HG03558 (cell line): Measurements from ENCODE around the gene PRR12.

Experiments used
- ATAC-seq: cut with Tn5 transposase; IDR thresholded peaks from one replicate; pipeline ENCODE4 v1.9.1; 2021; ENCODE audit warnings: moderate number of reproducible peaks; ENCODE audit not compliant: unreplicated experiment; ENCODE audit errors: extremely low read depth

PRR12 gene

DNA sequence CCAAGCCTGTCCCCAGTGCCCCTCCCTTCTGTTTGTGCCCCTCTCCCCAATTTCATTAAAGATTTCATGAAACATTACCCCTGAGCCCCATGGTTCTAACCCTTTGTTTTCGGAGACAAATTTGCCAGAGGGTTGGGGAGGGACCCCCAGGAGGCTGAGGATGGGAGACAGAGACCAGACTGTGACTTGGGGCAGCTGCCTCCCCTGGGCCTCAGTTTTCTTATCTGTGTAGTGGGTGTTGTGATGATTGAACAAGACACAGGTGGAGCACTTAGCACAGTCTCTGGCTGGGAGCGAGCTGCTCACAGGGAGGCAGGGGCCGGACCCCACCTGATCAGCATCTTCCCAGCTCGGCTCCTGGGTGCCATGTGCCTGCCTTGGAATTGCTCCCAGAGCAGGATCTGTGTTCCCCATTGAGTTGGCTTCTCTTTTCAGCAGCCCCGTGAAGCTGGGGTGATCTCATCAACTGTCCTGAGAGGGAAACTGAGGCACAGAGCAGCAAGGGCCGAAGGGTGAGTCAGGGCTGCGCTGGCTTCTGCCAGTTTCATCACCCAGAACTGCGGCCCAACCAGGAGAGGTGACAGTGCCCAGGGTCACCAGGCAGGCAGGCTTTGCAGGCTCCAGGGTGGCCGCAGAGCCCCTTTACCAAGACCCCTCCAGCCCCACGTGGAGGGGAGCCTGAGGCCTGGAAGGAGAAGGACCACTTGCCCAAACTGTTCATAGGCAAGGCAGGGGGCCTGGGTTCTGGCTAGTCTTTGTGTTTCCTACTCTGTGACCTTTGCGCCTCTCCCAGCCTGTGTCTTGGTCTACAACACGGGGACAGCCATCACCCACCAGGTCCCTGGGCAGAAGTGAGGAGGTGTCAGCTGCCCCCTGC is 67.8 kb downstream of the PRR12 start:
- ATAC-seq = no peak

DNA sequence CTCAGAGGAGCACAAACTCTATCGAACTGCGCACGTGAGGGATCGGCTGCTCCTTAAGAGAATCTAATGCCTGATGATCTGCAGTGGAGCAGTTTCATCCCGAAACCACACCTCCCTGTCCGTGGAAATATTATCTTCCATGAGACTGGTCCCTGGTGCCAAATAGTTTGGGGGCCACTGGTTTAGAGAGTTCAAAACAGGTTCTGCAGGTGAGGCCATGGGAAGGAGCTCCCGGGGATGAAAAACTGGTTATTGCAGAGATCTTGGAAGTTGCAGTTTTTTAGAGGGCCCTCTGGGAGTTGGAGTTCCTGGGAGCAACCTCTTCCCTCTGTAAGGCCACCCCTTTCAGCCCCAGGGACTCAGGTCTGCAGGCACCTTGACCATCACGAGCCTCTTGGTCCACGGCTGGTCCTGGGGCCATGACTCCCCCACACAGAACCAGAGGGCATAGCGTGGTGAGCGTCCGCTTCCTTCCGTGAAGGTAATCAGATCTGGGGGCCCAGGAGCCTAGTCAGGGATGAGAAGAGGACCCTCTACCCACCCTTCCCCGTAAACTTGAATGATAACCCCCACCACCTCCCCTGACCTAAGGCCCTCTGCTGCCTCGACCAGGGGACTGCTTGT is 69.5 kb downstream of the PRR12 start:
- no peak for ATAC-seq

DNA sequence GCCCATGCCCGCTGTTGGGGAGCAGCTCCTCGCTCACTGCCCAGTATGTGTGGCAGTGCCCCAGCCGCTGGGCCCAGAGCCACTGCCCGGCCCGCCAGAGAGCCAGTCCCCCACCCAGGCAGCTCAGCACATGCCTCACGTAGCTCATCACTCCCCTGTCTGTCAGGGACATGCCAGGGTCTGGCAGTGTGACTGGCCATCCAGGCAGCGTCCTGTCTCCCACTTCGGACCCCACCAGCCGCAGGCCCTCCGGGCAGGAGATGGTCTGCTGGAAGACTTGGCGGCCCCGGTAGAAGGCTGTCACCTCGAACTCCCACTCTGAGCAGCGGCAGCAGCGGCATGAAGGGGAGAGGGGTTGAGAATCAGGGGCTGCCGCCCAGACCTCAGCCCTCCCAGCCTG is 71.0 kb downstream of the PRR12 start:
- ATAC-seq = no peak

DNA sequence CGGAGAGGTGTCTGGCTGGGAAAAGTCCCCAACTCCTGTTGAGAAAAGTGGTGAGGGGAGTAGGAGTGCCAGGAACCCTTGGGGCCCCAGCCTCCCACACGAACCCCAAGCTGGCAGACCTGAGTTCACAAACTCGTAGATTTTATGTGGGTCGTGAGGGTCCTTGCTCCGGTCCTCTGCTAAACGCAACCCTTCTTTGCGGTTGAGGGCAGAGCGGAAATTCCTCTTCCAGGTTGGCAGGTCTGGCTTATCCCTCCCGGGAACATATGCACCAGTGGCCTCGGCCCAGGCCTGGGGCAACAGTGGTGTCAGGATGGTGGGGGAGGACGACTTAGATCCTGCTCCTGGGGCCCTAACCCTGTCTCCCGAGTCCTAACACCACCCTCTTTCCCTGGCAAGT is 72.2 kb downstream of the PRR12 start:
- ATAC-seq = no peak

DNA sequence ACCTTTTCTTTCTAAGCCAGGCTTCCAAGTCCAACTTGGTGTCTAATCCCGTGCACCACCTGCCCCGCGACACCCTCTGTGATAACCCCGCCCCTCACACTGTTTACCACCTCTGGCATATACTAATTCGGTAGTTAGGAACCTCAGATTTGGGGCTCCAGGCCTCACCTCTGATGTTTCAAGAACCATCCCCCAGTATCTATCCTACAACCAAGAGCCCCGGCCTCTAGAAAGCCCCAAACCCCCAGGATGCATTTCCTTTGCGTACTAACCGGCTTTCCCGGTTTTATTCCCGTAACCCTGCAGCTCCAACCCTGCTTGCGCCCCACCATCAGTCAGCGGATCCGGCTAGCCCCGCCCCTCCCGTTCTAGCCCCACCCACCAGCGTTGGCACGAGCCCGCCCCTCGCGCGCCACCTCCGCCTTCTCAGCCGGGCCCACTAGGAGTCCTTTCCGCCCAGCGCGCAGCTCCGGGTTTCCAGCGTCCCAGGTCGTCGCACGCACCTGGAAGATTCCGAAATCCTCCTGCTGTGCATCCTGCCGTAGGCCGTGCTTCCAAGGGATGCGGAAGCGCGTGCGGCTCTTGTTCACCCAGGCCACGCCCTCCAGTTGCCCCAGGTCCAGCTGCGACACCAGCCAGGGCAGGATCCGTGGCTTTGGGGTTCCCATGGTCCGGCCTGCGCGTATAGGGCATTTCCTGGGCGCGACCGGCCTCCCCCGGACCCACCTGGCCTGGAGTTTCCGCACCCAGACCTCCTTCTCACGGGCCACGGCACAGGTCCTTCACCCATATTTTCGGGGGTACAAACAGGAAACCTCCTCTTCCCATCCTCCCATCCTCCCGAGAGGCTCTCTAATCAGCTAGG is 73.4 kb downstream of the PRR12 start:
- ATAC-seq = no peak

DNA sequence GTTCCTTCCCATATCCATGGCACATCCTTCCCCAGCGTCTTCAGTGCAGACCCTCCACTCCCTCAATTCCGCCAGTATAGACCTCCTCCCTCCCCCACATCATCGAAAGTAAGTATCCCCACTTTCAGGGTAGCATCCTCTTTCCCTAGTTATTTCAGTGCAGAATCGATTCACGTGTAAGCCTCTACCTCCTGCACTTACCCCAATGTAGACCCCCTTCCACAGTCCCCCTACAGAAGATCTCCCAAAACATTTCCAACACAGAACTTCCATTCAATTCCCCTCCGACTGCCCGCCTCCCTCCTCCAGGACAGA is 74.0 kb downstream of the PRR12 start:
- no peak for ATAC-seq

DNA sequence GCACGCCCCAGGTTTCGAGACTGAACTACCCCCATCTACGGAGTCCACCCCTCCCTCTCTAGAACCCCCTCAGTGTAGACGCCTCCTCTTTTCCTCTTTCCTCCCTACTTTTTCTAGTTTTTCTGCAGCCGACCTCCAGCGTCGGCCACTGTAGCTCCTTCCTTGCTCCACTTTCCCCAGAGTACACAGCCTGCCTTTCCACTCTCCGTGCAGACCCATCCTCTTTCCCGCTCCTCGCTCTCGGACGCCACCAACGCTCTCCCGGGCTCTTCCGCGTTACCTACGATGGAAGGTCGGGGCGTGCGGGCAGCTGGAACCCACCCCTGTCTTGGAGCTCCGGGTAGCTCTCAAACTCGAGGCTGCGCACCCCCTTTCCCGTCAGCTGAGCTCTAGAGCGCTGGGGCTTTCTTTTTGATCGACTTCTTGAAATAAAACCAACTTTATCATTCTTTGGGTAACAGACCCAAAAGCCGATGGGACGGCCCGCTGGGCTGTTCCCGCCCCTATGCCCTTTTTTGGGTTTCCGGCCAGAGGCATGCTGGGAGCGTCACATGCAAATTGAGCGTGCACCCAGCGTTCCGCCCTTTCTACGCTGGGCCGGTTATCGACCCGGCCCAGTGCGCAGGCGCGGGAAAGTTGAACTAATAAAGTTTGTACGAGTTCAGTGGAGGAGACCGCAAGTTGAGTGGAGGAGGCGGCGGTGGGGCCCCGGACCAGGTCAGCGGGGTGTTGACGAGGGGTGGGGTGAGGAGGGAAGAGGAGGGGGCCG is 74.6 kb downstream of the PRR12 start, which contains the start of the genes BCL2L12 and IRF3:
TSS of gene BCL2L12 (plus strand) at position 583 of the 769 bp plus-strand sequence. CDS start 760 bp downstream, outside the sequence.
TSS of gene IRF3 (minus strand) at position 507 of the 769 bp plus-strand sequence. CDS start 1,019 bp downstream, outside the sequence.
- ATAC-seq = peak; percentile 58

DNA sequence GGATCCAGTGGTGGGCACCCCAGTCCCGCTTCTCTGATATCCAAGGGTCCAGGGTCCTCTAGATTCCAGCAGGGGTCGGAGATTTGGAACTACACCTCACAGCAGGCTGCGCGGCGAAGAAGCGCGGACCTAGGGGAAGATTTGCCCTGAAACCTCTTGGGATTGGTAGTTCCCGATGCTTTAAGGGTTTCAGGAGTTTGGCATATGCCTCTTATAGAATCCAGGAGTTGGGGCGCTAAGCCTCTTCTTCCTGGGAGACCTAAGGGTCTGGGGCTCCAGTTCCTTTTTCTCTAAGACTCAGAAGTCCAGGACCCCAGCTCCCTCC is 75.1 kb downstream of the PRR12 start:
- ATAC-seq = no peak

DNA sequence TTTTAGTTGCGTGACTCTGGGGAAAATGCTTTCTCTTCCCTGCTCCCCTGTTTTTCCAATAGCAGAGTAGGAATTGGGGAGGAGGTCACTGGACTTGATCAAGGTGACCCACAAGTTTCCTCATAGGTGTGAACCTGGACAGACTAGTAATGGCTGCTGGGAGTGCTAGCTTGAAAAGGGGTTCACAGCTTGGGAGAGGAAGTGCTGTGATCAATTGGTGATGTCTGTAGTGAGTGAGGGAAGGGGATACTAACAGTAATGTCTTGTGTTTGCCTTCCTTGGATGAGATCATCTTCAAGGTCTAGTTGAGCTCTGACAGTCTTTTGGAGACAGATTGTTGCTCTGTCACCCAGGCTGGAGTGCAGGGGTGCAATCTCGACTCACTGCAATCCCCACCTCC is 76.5 kb downstream of the PRR12 start:
- no peak for ATAC-seq

DNA sequence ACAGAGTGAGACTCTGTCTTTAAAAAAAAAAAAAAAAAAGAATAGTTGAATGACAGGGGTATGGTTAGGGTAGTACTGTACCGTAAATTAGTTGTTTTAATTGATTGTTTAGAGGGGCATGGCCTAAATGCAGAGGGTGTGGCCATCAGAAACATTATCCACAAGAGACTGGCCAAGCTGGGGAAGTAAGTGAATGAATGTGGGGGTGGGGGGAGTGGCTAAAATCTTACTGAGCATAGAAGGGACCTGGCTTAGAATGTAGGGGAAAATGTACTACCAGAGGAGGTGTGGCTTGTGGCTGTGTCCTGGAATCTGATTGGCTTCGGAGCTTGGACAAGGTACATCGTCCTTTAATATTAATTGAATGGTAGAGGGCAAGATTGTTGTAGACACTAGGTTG is 78.5 kb downstream of the PRR12 start:
- ATAC-seq = no peak

DNA sequence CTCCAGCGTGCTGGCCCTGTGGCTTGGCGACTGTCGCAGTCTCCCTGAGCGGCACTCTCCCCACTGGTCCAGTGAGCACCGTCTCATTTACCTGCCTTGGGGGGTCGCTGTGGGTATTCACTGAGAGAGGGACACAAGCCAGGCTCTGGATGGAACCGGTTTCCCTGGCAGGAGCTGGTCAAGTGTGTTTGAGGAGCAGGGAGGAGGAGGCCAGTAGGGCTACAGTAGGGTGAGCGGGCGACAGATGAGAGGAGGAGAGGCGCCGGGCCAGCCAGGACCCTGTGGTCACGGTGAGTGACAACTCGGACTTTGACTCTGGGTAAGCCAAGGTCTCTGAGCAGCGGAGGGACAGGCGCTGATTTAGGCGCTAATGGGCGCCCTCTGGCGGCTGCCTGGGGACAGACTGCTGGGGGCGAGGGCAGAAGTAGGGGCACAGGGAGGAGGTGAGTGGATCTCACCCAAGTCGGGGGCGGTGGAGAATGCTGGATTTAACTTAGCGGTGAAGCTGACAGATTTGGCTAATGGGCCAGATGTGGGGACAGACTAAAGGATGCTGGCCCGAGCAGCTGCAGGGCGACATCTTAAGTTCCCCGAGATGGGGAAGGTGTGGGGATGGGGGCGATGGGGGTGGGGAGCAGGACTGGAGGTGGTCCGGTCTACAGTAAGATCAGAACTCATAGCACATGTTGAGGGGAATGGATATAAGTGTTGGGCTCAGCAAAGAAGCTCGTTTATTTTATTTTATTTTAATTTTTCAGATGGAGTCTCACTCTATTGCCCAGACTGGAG is 81.3 kb downstream of the PRR12 start:
- no peak for ATAC-seq
